G401 (cell line): ENCODE data around the gene PHKB. TPM values are rescaled to one million over a fixed set of nuclear protein-coding genes. Genes with fewer than 3 reads are reported as not detected.

Experiments
- DNase-seq: peaks from one replicate; pipeline ENCODE4 v3.0.0-alpha.2; 2015; ENCODE audit warnings: low spot score
- in situ Hi-C: cut with HindIII; loops from 2 replicates; pipeline ENCODE4 v1.10.0; 2016; ENCODE audit warnings: low sequenced_read_pairs, mixed read lengths
- total RNA-seq: library from RNA; depleted of rRNA; stranded (reverse); fragments of >200 nt; shearing (Covaris generic); gene quantifications from 2 replicates; pipeline ENCODE4 v1.2.3, GENCODE V29; 2014; rRNA removed

Gene PHKB
- total RNA-seq, 1 experiment from 2014 or later: 48.7 TPM

DNA sequence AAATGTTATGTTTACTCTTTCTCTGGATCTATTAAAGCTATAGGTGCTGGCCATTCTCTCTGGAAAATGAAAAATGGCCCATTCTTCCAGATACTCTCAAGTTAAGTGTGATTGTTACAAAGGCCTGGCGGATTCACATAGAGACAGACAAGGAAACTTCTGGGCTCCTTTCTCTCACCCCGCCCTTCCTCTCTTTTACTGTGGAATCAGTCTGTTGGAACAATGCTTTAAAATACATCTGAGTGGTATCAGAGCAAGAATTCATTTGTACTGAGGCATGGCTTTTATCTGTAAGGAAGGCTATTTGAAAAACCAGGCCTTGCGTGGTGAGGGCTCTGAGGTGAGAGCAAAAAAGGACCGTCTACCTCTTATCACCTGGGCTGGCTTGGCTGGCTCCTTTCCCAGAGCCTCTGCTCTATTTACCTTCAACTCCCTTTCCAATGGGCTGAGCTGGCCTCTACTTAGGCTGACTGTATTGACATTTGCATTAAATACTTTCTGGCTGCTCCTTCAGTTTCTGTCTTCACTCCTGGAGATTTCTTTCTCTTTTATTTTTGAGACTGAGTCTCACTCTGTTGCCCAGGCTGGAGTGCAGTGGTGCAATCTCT, 274.0 kb downstream of the PHKB start:
- no peak for DNase-seq
- in situ Hi-C loops: no loop called here

DNA sequence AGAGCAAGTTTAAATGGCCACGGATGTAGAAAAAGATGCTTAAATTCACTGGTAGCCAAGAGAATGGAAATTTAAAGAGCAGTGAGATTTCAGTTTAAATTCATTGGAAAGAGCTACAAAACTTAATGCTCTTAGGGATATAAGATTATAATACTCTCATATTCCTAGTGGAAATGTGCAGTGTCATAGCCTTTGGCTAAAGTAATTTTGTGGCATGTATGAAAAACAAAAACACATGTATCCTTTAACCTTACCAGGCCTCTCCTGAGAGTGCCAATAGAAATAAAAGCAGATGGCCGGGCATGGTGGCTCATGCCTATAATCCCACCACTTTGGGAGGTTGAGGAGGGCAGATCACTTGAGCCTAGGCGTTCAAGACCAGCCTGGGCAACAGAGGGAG, 289.2 kb downstream of the PHKB start:
- in situ Hi-C loops: no loop called here
- no peak for DNase-seq

Other genes starting within 250 kb of the PHKB start
- gene ITFG1, start 268 bp upstream of the PHKB start, total RNA-seq: 37.9 and 47.3 TPM in 2 replicates